K562 (cell line): ENCODE measurements around the gene DNAAF1.
"Not testable (repeated sequence)": the region's sequence is repeated elsewhere in the genome, so short reads cannot be mapped to it uniquely, and the experiment has no call there.

ENCODE experiments used
- FOSL1 ChIP-seq: fragments of 200-800 bp; sonication (Bioruptor generic); conservative IDR thresholded peaks from 2 replicates; pipeline ENCODE4 v1.6.1; 2016; ENCODE audit warnings: missing genetic modification characterization, missing compliant biosample characterization
- PHF21A ChIP-seq: fragments of 450-650 bp; IDR thresholded peaks from 2 replicates; pipeline ENCODE4 v1.6.1; 2017; ENCODE audit warnings: low read depth, borderline replicate concordance
- RUNX1 ChIP-seq: sonication (generic); IDR thresholded peaks from 2 replicates; pipeline ENCODE4 v1.6.1; 2016; ENCODE audit warnings: antibody characterized with exemption, low read depth
- TCF7 ChIP-seq: sonication (generic); IDR thresholded peaks from 2 replicates; pipeline ENCODE4 v1.6.1; 2016; ENCODE audit warnings: antibody characterized with exemption, borderline replicate concordance
- ZC3H11A ChIP-seq: IDR thresholded peaks from 2 replicates; pipeline ENCODE4 v1.6.1; 2012; ENCODE audit warnings: low read depth, low read length, improper control_type of control experiment
- ZNF24 ChIP-seq: fragments of 450-650 bp; IDR thresholded peaks from 2 replicates; pipeline ENCODE4 v1.6.1; 2016
- ZNF830 ChIP-seq: fragments of 250-450 bp; sonication (Bioruptor Pico); IDR thresholded peaks from 2 replicates; pipeline ENCODE4 v1.5.0; 2021; ENCODE audit warnings: mild to moderate bottlenecking
- TF ChIP-seq, protein P1 (sequence below), 2 experiments: fragments of 450-650 bp; formaldehyde crosslinking in 1 of 2; IDR thresholded peaks; 2 replicates each; pipeline versions ENCODE4 v1.4.0 to v1.6.1; 2014 to 2020; ENCODE audit warnings: mild to moderate bottlenecking in 2 of 2, borderline replicate concordance in 1 of 2, low read depth in 1 of 2
- TF ChIP-seq, protein P2 (sequence below), 3 experiments: IDR thresholded peaks in 2 of 3; conservative IDR thresholded peaks in 1 of 3; 2 replicates each; pipeline ENCODE4 v1.5.1; 2011 to 2012; ENCODE audit warnings: low read length in 3 of 3, mild to moderate bottlenecking in 3 of 3, control low read depth in 2 of 3, improper control_type of control experiment in 1 of 3, inconsistent platforms in 1 of 3, low read depth in 1 of 3, mixed read lengths in 1 of 3, moderate library complexity in 1 of 3; ENCODE audit not compliant: insufficient read depth in 2 of 3
- TF ChIP-seq, protein P3 (sequence below): fragments of 450-650 bp; IDR thresholded peaks from 2 replicates; pipeline ENCODE4 v1.6.1; 2017; ENCODE audit warnings: mild to moderate bottlenecking, moderate library complexity
- TF ChIP-seq, protein P4 (sequence below): fragments of 450-650 bp; formaldehyde crosslinking; IDR thresholded peaks from 2 replicates; pipeline ENCODE4 v1.4.0; 2022; ENCODE audit warnings: mild to moderate bottlenecking, moderate library complexity

DNA sequence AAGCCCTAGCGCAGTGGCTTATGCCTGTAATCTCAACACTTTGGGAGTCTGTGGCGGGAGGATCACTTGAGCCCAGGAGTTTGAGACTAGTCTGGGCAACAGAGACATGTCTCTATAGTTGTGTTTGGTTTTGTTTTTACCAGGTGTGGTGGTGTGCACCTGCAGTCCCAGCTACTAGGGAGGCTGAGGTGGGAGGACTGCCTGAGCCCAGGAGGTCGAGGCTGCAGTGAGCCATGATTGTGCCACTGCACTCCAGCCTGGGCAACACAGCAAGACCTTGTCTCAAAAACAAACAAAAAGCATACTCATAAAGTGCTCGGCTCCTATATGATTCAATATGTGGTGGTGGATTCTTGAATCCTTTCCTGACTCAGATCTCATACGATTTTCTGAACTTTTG lies 26.8 kb upstream of the DNAAF1 start:
- not testable (repeated sequence) for TF ChIP-seq ZNF830 (CRISPR knock-in tag); TCF7; RUNX1; ZNF24; PHF21A; ZC3H11A; FOSL1 (tag)
- TF ChIP-seq, protein P1, sequence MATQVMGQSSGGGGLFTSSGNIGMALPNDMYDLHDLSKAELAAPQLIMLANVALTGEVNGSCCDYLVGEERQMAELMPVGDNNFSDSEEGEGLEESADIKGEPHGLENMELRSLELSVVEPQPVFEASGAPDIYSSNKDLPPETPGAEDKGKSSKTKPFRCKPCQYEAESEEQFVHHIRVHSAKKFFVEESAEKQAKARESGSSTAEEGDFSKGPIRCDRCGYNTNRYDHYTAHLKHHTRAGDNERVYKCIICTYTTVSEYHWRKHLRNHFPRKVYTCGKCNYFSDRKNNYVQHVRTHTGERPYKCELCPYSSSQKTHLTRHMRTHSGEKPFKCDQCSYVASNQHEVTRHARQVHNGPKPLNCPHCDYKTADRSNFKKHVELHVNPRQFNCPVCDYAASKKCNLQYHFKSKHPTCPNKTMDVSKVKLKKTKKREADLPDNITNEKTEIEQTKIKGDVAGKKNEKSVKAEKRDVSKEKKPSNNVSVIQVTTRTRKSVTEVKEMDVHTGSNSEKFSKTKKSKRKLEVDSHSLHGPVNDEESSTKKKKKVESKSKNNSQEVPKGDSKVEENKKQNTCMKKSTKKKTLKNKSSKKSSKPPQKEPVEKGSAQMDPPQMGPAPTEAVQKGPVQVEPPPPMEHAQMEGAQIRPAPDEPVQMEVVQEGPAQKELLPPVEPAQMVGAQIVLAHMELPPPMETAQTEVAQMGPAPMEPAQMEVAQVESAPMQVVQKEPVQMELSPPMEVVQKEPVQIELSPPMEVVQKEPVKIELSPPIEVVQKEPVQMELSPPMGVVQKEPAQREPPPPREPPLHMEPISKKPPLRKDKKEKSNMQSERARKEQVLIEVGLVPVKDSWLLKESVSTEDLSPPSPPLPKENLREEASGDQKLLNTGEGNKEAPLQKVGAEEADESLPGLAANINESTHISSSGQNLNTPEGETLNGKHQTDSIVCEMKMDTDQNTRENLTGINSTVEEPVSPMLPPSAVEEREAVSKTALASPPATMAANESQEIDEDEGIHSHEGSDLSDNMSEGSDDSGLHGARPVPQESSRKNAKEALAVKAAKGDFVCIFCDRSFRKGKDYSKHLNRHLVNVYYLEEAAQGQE (IDR thresholded peaks at IDR 0.05; ENCODE audit: borderline replicate concordance): not testable (repeated sequence)
- TF ChIP-seq, protein P1 (CRISPR knock-in tag; IDR thresholded peaks at IDR 0.05; ENCODE audit: low read depth): not testable (repeated sequence)
- TF ChIP-seq, protein P2, sequence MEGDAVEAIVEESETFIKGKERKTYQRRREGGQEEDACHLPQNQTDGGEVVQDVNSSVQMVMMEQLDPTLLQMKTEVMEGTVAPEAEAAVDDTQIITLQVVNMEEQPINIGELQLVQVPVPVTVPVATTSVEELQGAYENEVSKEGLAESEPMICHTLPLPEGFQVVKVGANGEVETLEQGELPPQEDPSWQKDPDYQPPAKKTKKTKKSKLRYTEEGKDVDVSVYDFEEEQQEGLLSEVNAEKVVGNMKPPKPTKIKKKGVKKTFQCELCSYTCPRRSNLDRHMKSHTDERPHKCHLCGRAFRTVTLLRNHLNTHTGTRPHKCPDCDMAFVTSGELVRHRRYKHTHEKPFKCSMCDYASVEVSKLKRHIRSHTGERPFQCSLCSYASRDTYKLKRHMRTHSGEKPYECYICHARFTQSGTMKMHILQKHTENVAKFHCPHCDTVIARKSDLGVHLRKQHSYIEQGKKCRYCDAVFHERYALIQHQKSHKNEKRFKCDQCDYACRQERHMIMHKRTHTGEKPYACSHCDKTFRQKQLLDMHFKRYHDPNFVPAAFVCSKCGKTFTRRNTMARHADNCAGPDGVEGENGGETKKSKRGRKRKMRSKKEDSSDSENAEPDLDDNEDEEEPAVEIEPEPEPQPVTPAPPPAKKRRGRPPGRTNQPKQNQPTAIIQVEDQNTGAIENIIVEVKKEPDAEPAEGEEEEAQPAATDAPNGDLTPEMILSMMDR (IDR thresholded peaks at IDR 0.05 in 2 of 3, conservative IDR thresholded peaks at IDR 0.05 in 1 of 3; ENCODE audit: insufficient read depth in 2 of 3, low read depth in 1 of 3, low read length in 3 of 3): not testable (repeated sequence)
- TF ChIP-seq, protein P3, sequence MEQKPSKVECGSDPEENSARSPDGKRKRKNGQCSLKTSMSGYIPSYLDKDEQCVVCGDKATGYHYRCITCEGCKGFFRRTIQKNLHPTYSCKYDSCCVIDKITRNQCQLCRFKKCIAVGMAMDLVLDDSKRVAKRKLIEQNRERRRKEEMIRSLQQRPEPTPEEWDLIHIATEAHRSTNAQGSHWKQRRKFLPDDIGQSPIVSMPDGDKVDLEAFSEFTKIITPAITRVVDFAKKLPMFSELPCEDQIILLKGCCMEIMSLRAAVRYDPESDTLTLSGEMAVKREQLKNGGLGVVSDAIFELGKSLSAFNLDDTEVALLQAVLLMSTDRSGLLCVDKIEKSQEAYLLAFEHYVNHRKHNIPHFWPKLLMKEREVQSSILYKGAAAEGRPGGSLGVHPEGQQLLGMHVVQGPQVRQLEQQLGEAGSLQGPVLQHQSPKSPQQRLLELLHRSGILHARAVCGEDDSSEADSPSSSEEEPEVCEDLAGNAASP: not testable (repeated sequence)
- TF ChIP-seq, protein P4, sequence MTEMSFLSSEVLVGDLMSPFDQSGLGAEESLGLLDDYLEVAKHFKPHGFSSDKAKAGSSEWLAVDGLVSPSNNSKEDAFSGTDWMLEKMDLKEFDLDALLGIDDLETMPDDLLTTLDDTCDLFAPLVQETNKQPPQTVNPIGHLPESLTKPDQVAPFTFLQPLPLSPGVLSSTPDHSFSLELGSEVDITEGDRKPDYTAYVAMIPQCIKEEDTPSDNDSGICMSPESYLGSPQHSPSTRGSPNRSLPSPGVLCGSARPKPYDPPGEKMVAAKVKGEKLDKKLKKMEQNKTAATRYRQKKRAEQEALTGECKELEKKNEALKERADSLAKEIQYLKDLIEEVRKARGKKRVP (CRISPR knock-in tag): not testable (repeated sequence)
